Mucosa of descending colon (tissue), 3 donors: ENCODE measurements around the gene PJVK. TPM values are rescaled to one million over a fixed set of nuclear protein-coding genes. Genes with fewer than 3 reads are reported as not detected.
A peak's percentile ranks its signal among the peaks of the same experiment; 100 is the strongest.

Experiments used
- ATAC-seq: fragments of 200-7000 bp; cut with Tn5 transposase; one replicate; pipeline ENCODE4 v1.9.1; 2020; ENCODE audit warnings: mild to moderate bottlenecking, moderate library complexity
- DNase-seq, 3 donors: peaks; one replicate each; pipeline ENCODE4 v3.0.0-alpha.2; 2020
- H3K36me3 ChIP-seq: fragments of 200-600 bp; one replicate; pipeline ENCODE4 v1.8.0; 2021; ENCODE audit warnings: low read depth, mild to moderate bottlenecking
- H3K4me1 ChIP-seq: fragments of 200-600 bp; one replicate; pipeline ENCODE4 v1.8.0; 2021; ENCODE audit warnings: low read depth, mild to moderate bottlenecking
- H3K4me3 ChIP-seq: fragments of 200-600 bp; one replicate; pipeline ENCODE4 v1.8.0; 2021; ENCODE audit warnings: mild to moderate bottlenecking
- H3K9me3 ChIP-seq: fragments of 200-600 bp; one replicate; pipeline ENCODE4 v1.8.0; 2021; ENCODE audit warnings: mild to moderate bottlenecking
- intact Hi-C, 2 donors: fragments of 100-400 bp; cut with DNase I in 1 of 2; cut with micrococcal nuclease in 1 of 2; formaldehyde crosslinking; loops; one replicate each; pipeline versions ENCODE4 v1.11.0 to v1.11.1; 2022; cut with DNase I, micrococcal nuclease
- total RNA-seq, 3 donors: library from RNA; stranded (reverse); fragmentation: NEBNext Ultra II Directional in 2 of 3; extraction: Animal tissue kit (Norgen Biotek cat#: 25700) in 2 of 3; gene quantifications; one replicate each; pipeline versions ENCODE4 v1.2.1 to v1.2.4, GENCODE V29; 2021 to 2023
- TF ChIP-seq, protein P1 (sequence below): fragments of 200-600 bp; IDR thresholded peaks from one replicate; pipeline ENCODE4 v1.8.0; 2022; ENCODE audit warnings: antibody characterized with exemption, mild to moderate bottlenecking
- donor health status: DM: no; HTN: no; CAD: no; lungs with moderate emphysema.
- donor health status: DM: no; HTN: no; CAD: no.
- donor health status: DM: no; HTN: yes; CAD: no.

Gene PJVK
- total RNA-seq, 3 donors from 2014 or later, result 1.4 to 3.3 (median 1.5) TPM

DNA sequence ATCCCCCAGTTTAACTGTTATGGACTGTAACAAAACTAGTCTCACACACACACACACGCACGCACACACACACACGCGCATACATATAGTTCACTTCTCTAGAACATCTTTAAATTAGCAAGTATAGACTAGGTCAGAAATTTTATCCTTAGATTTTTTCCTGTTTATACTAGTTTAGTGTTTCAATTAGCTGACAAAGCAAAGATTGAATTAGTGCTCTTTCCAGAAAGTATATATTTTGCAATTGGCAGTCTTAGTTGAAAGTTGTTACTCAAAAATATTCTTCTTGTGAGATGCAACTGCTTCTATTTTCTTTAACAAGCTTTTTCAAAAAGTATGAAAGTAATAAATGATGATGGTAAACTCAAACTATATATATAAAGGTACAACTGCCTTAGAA, 51.6 kb downstream of the PJVK start:
- Histone ChIP-seq H3K9me3 (no peaks in the 10 kb centered on the region), H3K4me3 (no peak overlapping the region), H3K4me1 (no peaks in the 10 kb centered on the region), H3K36me3 (no peaks in the 10 kb centered on the region)
- DNase-seq, result no peak
- TF ChIP-seq, protein P1, sequence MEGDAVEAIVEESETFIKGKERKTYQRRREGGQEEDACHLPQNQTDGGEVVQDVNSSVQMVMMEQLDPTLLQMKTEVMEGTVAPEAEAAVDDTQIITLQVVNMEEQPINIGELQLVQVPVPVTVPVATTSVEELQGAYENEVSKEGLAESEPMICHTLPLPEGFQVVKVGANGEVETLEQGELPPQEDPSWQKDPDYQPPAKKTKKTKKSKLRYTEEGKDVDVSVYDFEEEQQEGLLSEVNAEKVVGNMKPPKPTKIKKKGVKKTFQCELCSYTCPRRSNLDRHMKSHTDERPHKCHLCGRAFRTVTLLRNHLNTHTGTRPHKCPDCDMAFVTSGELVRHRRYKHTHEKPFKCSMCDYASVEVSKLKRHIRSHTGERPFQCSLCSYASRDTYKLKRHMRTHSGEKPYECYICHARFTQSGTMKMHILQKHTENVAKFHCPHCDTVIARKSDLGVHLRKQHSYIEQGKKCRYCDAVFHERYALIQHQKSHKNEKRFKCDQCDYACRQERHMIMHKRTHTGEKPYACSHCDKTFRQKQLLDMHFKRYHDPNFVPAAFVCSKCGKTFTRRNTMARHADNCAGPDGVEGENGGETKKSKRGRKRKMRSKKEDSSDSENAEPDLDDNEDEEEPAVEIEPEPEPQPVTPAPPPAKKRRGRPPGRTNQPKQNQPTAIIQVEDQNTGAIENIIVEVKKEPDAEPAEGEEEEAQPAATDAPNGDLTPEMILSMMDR, result no peak
- no peak for ATAC-seq
- intact Hi-C loops, result no loop called here

GRCh38 chr2:178506101-178506500, 54.9 kb downstream of the PJVK start:
- no peak overlapping the region for H3K4me3 ChIP-seq
- DNase-seq (no peak), ATAC-seq (no peak)
- intact Hi-C loops, result no loop called here
- H3K36me3 ChIP-seq, result no peaks in the 10 kb centered on the region
- H3K4me1 ChIP-seq, result no peaks in the 10 kb centered on the region
- TF ChIP-seq, protein P1, result no peak
- H3K9me3 ChIP-seq, result no peaks in the 10 kb centered on the region

- Histone ChIP-seq H3K36me3 (no peaks in the 10 kb centered on the region), H3K4me1 (no peaks in the 10 kb centered on the region), H3K9me3 (no peaks in the 10 kb centered on the region), H3K4me3 (no peak overlapping the region)
- DNase-seq, result no peak
- peak; percentile 59 for ATAC-seq
- TF ChIP-seq, protein P1, result no peak
- intact Hi-C loops, result no loop called here
Measured at GRCh38 chr2:178506524-178506923, 55.3 kb downstream of the PJVK start.

GRCh38 chr2:178506949-178507348, 55.8 kb downstream of the PJVK start:
- no peak for DNase-seq

GRCh38 chr2:178508646-178509045, 57.5 kb downstream of the PJVK start:
- ATAC-seq, result no peak
- intact Hi-C loops, result no loop called here

More at GRCh38 chr2:178506949-178507348, 55.8 kb downstream of the PJVK start:
- H3K36me3 ChIP-seq, result no peaks in the 10 kb centered on the region
- intact Hi-C loops, result no loop called here
- TF ChIP-seq, protein P1, result no peak
- no peaks in the 10 kb centered on the region for H3K4me1 ChIP-seq
- no peak for ATAC-seq
- no peaks in the 10 kb centered on the region for H3K9me3 ChIP-seq
- no peak overlapping the region for H3K4me3 ChIP-seq

More at GRCh38 chr2:178508646-178509045, 57.5 kb downstream of the PJVK start:
- H3K4me1 ChIP-seq, result no peaks in the 10 kb centered on the region
- H3K36me3 ChIP-seq, result no peaks in the 10 kb centered on the region
- no peaks in the 10 kb centered on the region for H3K9me3 ChIP-seq
- DNase-seq, result no peak
- no peak overlapping the region for H3K4me3 ChIP-seq
- TF ChIP-seq, protein P1, result no peak
